AG09319 (cell line): ENCODE data around the gene ISG15.

Source experiments
- DNase-seq: peaks from one replicate; pipeline ENCODE4 v3.0.0-alpha.2; 2010; ENCODE audit warnings: low read depth; ENCODE audit errors: extremely low read depth
- CTCF ChIP-seq: IDR thresholded peaks from 2 replicates; pipeline ENCODE4 v1.5.1; 2011; ENCODE audit warnings: low read depth, mild to moderate bottlenecking, inconsistent platforms, low read length, moderate library complexity

The ISG15 gene

GRCh38 chr1:1041092-1041523, 27.8 kb downstream of the ISG15 start:
- DNase-seq: no peak
- no peak for TF ChIP-seq CTCF

GRCh38 chr1:1041873-1042272, 28.6 kb downstream of the ISG15 start:
- no peak for DNase-seq
- no peak for TF ChIP-seq CTCF

DNA sequence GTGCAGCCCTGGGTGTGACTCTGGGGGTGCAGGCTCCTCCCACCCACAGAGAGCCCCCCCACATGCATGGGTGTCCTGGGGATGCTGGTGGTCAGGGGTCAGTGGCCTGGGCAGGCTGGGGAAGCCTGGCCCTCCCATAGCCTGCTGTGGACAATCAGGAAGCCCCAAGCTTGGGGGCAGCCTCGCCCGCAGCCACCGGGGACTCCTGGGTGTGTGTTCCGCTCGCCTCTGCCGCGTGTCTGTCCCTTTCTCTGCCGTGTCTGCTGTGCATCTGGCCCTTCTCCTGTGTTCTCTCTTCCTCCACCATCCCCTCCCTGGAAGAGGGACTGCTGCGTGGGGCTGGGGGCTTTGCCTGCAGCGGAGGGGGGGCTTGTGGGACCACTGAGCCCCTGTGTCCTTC, 29.5 kb downstream of the ISG15 start:
- TF ChIP-seq CTCF: no peak
- no peak for DNase-seq

DNA sequence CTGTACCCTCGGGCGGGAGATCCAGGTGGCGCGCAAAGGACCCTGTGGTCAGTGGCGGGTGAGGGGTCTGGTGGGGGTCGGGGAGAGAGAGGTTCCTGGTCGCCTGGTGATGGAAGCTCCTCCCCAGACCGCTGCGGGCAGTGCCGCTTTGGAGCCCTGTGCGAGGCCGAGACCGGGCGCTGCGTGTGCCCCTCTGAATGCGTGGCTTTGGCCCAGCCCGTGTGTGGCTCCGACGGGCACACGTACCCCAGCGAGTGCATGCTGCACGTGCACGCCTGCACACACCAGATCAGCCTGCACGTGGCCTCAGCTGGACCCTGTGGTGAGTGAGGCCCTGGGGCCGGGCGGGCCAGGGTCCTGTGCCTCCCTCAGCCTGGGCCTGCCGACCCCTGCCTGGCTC, 30.1 kb downstream of the ISG15 start:
- no peak for TF ChIP-seq CTCF
- DNase-seq: no peak

DNA sequence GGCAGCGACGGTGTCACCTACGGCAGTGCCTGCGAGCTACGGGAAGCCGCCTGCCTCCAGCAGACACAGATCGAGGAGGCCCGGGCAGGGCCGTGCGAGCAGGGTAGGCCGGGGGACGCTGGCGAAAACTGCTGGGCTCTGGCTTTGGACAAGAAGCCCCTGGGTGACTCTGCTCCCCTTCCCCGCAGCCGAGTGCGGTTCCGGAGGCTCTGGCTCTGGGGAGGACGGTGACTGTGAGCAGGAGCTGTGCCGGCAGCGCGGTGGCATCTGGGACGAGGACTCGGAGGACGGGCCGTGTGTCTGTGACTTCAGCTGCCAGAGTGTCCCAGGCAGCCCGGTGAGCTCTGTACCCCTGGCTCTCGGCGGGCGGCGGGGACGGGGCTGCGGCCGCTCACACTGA, 30.6 kb downstream of the ISG15 start:
- TF ChIP-seq CTCF: no peak
- DNase-seq: no peak

DNA sequence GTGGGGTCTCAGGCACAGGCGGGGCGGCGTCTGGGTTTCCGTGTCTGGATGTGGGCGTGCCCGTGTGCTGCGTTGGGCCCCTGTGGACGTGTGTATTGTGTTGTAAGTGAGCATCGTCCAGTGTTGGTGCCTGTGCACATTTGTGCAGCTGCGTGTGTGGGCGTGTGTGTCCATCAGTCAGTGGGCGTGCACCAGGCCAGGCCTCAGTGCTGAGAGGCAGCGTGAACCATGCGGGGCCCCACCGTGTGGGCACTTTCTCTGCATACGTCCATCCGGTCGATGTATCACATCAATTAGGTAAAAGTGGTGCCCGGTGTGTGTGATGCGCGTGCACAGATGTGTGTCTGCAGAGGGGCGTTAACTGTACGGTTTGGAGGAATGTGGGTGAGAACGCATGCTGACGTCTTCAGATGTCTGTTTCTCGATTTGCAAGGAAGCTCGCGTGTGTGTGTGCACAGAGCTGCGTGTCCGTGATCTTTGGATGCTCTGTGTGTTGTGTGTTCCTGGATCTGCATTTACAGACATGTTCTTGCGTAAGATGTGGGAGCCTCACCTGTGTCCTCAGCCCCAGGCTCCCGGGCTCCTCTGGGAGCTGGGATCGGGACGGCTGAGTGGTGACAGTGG, 31.3 kb downstream of the ISG15 start:
- TF ChIP-seq CTCF: no peak
- DNase-seq: no peak

GRCh38 chr1:1045129-1045528, 31.8 kb downstream of the ISG15 start:
- no peak for TF ChIP-seq CTCF
- no peak for DNase-seq
